HPDE6-E6E7 (cell line): ENCODE measurements around the gene SLC23A2.
"Not testable (repeated sequence)": the region's sequence is repeated elsewhere in the genome, so short reads cannot be mapped to it uniquely, and the experiment has no call there.

Source experiments
- DNase-seq: peaks from one replicate; pipeline ENCODE4 v3.0.0; 2011; ENCODE audit warnings: missing footprints; ENCODE audit errors: extremely low spot score

SLC23A2 gene

GRCh38 chr20:4876731-4877130 is 124.6 kb downstream of the SLC23A2 start:
- DNase-seq, result no peak

- no peak for DNase-seq
Measured at GRCh38 chr20:4876301-4876700, 125.0 kb downstream of the SLC23A2 start.

- DNase-seq, result no peak
Measured at GRCh38 chr20:4875578-4876067, 125.7 kb downstream of the SLC23A2 start.

GRCh38 chr20:4873396-4873795 is 127.9 kb downstream of the SLC23A2 start:
- no peak for DNase-seq

GRCh38 chr20:4871486-4871885 is 129.8 kb downstream of the SLC23A2 start:
- DNase-seq, result no peak

- DNase-seq, result no peak
Measured at GRCh38 chr20:4870906-4871305, 130.4 kb downstream of the SLC23A2 start.

GRCh38 chr20:4869290-4870193 is 131.8 kb downstream of the SLC23A2 start:
- DNase-seq, result peak; percentile 69

GRCh38 chr20:4867051-4867450 is 134.3 kb downstream of the SLC23A2 start:
- DNase-seq, result peak; percentile 14

- peak; percentile 66 for DNase-seq
Measured at GRCh38 chr20:4866429-4866828, 134.9 kb downstream of the SLC23A2 start.

GRCh38 chr20:4864311-4864752 is 137.0 kb downstream of the SLC23A2 start:
- DNase-seq, result no peak

- DNase-seq, result no peak
Measured at GRCh38 chr20:4862661-4863060, 138.6 kb downstream of the SLC23A2 start.

- no peak for DNase-seq
Measured at GRCh38 chr20:4861961-4862360, 139.3 kb downstream of the SLC23A2 start.

- DNase-seq, result no peak
Measured at GRCh38 chr20:4858000-4858399, 143.3 kb downstream of the SLC23A2 start.

- DNase-seq, result no peak
Measured at GRCh38 chr20:4856022-4856755, 145.1 kb downstream of the SLC23A2 start.

GRCh38 chr20:4855555-4855954 is 145.8 kb downstream of the SLC23A2 start:
- DNase-seq, result no peak

- DNase-seq, result no peak
Measured at GRCh38 chr20:4855097-4855496, 146.2 kb downstream of the SLC23A2 start.

- no peak for DNase-seq
Measured at GRCh38 chr20:4854561-4854901, 146.8 kb downstream of the SLC23A2 start.

- DNase-seq, result no peak
Measured at GRCh38 chr20:4853757-4854560, 147.4 kb downstream of the SLC23A2 start.

- no peak for DNase-seq
Measured at GRCh38 chr20:4853004-4853403, 148.3 kb downstream of the SLC23A2 start.

- no peak for DNase-seq
Measured at GRCh38 chr20:4850960-4851359, 150.3 kb downstream of the SLC23A2 start.

GRCh38 chr20:4848829-4849228 is 152.5 kb downstream of the SLC23A2 start:
- DNase-seq, result not testable (repeated sequence)

GRCh38 chr20:4848041-4848440 is 153.3 kb downstream of the SLC23A2 start:
- no peak for DNase-seq
